Stimulated activated CD8-positive, alpha-beta memory T cell treated with anti-CD3 and anti-CD28 coated beads, Interleukin-2, amount 100 ng/mL, for 1 hour (primary cell): ENCODE data around the gene NTRK1.

Experiments
- DNase-seq, 2 donors: peaks; one replicate each; pipeline ENCODE4 v3.0.0-alpha.2; 2020; ENCODE audit warnings: low read depth in 2 of 2

NTRK1 gene

DNA sequence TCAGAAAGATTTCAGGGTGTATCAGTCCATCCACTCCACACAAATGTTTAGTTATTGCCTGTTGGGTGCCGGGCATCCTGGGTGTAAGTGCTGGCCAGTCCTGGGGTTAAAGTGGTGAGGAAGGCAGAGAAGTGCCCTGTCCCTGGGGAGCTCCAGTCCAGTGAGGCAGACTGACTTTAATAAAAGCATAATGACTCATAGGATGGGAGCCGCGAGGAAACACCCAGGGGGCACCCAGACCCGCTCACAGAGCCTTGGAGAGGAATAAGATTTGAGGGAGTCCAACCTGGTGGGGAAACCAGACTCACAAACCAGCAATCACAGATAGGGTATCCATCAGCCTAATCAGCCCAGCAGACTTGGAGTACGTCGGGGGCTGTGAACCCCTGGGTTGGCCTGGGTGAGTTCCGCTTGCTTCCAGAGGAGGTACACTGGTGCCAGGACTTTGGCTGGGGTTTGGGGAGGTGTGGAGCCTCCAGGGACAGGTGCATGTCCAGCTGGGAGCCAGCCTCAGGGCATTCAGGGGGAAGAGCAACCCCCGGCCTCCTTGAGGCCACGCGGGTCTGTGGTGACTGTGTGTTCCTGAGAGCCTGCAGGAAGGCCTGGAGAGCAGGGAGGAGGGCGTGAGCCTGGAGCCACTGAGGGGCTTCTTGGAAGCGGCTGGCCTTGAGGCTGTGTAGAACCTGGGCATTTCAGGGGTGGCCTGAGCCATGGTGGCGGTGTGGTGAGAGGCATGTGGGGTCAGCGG, 36.6 kb downstream of the NTRK1 start:
- DNase-seq, result no peak

DNA sequence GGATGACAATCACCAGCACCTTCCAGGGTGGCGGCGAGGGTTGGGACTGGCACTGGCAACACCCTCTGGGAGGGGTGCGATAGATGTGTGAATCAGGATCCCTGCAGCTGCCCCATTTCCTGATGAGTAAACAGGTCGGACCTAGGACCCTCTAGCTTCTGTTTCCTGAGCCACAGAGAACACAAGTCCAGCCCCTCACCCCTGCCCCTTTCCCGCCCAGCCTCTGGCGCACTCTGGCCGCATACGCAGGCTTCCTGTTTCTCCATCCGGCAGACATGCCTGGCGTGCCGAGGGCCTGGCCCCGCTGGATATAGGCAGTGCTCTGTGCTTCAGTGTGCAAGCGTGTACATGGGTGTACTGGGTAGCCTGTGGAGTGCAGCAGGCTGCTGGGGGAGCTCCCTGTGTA, 37.5 kb downstream of the NTRK1 start:
- DNase-seq, result no peak

GRCh38 chr1:156898971-156899664, 38.5 kb downstream of the NTRK1 start:
- DNase-seq, result no peak

- DNase-seq, result no peak
Observed at GRCh38 chr1:156899956-156900718, 39.5 kb downstream of the NTRK1 start.

DNA sequence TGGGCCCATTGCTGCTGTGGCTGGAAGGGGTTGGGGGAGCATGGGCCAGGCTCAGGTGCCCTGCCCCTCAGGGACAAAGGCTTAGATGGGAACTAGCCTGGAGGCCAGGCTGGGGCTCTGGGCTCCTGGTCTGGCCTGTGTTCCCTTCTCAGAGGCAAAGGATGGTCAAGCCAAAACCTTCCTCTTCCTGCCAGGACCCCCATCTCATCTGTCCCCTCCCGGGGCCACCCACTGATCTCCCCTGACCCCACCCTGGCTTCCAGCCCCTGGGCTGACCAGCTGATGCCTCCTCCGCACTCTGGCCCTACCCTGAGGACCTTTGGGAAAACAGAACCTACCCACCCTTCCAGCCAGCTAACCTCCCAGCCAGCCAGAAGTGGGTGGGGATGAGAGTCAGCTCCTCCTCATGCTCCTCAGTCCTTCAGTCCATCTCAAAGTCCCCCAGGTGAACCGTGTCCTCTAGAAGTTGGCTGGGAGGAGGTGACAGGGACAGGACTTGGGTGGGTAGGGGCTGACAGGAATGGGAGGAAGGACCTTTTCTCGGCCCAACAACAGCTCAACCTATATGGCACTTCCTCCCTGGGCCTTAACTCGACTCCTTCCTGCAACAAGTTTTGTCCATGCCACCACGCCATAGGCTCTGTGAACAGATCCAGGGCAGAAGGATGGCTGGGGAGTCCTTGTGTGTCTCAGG, 40.4 kb downstream of the NTRK1 start:
- DNase-seq, result no peak

DNA sequence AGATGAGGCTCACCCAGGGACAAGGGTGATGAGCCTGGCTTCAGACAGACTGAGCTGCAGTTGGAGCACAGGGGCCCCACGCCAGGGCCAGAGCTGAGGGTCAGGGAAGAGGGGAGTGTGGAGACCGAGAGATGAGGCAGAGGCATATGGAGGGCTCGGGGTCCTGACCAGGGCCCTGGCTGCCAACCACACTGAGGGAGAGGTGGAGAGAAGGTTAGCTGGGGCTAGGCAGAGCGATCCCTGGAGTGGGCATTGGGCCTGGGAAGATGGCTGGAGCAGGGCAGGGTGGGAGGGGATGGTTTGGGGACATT, 40.9 kb downstream of the NTRK1 start:
- no peak for DNase-seq

- DNase-seq, result no peak
Observed at GRCh38 chr1:156901966-156902915, 41.6 kb downstream of the NTRK1 start.

- no peak for DNase-seq
Observed at GRCh38 chr1:156903328-156904091, 42.8 kb downstream of the NTRK1 start.

DNA sequence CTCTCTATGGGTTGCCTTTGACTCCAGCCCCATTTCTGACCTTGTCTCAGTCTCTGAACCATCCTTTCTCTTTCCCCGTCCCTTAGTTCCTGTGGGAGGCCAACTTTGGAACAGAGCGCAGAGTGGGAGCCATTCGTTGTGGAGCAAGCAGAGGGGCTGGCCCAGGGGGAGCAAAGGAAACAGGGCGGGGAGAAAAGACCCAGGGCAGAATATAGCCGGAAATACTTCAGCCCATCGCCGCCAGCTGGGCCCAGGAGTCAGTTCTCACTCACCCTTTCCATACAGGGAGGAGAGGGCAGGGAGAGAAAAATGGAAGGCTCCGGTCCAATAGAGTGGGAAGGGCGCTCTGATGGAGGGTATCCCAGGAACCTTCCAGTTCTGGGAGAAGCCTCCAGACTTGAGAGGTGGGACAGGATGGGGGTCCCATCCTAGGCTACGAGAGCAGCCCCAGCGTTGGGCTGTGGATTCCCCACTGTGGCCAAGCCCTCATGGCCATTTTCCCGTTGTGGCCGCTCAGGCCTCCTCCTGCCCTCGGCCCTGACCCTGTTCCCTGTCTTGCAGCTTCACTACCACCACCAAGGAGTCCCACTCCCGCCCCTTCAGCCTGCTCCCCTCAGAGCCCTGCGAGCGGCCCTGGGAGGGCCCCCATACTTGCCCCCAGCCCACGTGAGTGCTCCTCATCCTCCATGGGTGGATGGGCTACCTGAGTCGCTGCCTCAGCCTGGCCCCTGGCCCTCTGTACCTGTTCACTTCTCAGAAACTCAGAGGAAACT, 43.7 kb downstream of the NTRK1 start:
- DNase-seq, result no peak

- no peak for DNase-seq
Observed at GRCh38 chr1:156905176-156905575, 44.5 kb downstream of the NTRK1 start.

DNA sequence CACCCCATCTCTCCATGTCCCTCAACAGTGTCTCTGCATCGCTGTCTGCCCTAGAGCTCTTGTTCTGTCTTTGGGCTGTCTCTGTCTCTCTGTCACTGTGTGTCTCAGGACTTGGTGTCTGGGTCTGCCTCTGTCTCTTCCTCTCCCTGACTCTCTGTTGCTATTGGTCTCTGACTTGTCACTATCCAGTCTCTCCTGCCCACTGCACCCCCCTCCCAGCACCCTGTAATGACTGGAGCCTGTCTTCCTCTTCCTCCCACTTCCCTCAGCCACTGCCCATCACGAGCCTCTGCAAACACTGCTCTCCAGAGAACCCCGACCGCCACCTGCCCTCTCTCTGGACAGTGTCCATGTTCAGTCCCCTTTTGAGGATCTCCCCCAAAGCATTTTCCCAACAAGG, 45.0 kb downstream of the NTRK1 start:
- DNase-seq, result no peak

DNA sequence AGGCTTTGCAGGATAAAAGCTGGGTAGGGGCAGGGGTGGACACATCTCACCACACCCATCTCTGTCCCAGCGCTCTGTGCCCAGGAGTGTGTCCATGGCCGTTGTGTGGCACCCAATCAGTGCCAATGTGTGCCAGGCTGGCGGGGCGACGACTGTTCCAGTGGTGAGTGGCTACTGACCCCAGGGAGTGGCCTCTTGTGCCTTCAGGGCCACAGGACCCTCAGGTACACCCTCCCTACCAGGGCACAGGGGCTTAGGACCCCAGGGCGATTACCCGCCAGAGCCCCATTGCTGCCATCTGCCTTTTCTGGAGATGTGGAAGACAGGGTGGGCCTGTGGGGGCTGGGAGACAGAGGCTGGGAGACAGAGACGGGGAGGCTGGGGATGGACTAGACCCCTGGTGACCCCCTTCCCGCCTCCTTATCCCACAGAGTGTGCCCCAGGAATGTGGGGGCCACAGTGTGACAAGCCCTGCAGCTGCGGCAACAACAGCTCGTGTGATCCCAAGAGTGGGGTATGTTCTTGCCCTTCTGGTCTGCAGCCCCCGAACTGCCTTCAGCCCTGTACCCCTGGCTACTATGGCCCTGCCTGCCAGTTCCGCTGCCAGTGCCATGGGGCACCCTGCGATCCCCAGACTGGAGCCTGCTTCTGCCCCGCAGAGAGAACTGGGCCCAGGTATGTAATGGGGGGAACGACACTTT, 45.7 kb downstream of the NTRK1 start:
- no peak for DNase-seq

DNA sequence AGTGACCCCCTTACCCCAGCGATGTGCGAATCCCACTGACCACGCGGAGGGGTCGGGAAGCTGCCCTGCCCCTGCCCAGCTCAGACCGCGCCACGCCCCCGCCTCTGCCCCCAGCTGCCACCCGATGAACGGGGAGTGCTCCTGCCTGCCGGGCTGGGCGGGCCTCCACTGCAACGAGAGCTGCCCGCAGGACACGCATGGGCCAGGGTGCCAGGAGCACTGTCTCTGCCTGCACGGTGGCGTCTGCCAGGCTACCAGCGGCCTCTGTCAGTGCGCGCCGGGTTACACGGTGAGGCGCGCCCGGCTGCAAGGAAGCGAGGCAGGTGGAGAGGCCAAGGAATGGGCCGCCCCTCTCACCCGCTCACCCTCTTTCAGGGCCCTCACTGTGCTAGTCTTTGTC, 47.9 kb downstream of the NTRK1 start:
- no peak for DNase-seq

DNA sequence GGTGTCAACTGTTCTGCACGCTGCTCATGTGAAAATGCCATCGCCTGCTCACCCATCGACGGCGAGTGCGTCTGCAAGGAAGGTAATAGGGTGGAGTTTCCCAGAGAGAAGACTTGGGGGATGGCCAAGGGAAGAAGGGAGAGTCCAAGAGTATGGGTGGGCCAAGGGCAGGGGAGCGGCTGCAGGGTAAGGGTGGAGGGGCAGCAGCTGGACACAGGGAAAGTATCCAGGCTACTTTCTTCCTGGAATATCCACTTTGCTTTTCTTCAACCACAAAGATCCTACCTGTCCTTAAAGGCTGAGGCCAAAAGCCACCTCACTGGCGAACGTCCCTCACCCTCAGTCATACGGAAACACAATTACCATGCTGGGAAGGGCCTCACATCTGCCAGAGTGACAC, 48.3 kb downstream of the NTRK1 start:
- no peak for DNase-seq

DNA sequence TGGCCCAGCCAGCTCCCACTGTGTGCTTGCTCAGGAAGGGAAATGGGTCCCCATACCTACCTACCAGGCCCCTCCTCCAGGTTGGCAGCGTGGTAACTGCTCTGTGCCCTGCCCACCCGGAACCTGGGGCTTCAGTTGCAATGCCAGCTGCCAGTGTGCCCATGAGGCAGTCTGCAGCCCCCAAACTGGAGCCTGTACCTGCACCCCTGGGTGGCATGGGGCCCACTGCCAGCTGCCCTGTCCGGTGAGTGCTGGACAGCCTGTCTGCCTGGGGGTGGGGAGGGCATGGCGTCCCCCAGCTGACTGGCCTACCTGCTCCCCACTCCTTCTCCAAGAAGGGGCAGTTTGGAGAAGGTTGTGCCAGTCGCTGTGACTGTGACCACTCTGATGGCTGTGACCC, 49.0 kb downstream of the NTRK1 start:
- no peak for DNase-seq

- peak in 1 of 2 donors; percentile 34 for DNase-seq
Observed at GRCh38 chr1:156910309-156910782, 49.7 kb downstream of the NTRK1 start.

GRCh38 chr1:156911577-156912298, 51.1 kb downstream of the NTRK1 start:
- DNase-seq, result no peak

DNA sequence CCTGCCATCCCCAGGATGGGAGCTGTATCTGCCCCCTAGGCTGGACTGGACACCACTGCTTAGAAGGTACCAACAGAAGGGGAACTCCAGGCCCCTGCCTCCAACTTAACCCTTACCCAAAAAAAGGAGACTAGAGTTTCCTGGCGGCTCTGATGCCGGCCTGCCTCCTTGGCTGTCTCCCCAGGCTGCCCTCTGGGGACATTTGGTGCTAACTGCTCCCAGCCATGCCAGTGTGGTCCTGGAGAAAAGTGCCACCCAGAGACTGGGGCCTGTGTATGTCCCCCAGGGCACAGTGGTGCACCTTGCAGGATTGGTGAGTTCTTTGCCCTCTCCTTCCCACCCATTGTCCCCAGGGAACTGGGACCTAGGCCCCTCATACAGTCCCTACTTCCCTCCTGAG, 51.6 kb downstream of the NTRK1 start:
- DNase-seq, result no peak
